ENCODE measurements around the gene KCNH4. TPM values are rescaled to one million over a fixed set of nuclear protein-coding genes. Genes with fewer than 3 reads are reported as not detected.

KCNH4 gene
- total RNA-seq, 1 donor = 0.09 TPM

DNA sequence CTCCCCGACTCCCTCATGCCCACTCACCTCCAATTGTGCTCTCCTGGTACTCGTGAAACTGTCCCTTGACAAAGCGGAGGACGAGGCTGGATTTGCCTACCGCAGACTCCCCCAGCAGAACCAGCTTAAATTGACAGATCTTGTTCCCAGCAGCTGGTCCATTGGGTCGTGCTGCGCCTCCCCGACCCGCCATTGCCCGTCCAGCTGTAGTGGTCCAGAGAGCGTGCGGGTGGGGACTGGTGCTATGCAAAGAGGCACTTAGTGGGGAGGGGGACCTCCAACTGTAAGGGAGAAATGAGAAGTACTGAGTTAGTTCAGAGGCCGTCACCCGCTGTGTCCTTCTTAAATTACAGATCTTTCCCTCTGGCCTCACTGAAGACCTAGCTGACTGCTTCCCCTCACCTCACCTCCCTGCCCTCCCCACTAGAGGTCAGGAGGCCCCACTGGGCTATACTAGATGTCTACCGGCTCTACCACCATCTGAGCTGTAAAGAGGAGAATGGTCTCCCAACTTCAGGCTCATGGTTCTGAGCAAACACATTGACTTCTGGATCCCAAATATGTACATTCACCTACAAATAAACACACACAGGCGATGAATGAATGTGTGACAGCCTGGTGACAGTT lies 50.5 kb downstream of the KCNH4 start:
- DNase-seq (ENCODE audit: low read depth) = no peak
- H3K4me3 ChIP-seq (ENCODE audit: low read depth, low read length) = no peak overlapping the region
- TF ChIP-seq, protein P1, sequence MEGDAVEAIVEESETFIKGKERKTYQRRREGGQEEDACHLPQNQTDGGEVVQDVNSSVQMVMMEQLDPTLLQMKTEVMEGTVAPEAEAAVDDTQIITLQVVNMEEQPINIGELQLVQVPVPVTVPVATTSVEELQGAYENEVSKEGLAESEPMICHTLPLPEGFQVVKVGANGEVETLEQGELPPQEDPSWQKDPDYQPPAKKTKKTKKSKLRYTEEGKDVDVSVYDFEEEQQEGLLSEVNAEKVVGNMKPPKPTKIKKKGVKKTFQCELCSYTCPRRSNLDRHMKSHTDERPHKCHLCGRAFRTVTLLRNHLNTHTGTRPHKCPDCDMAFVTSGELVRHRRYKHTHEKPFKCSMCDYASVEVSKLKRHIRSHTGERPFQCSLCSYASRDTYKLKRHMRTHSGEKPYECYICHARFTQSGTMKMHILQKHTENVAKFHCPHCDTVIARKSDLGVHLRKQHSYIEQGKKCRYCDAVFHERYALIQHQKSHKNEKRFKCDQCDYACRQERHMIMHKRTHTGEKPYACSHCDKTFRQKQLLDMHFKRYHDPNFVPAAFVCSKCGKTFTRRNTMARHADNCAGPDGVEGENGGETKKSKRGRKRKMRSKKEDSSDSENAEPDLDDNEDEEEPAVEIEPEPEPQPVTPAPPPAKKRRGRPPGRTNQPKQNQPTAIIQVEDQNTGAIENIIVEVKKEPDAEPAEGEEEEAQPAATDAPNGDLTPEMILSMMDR (IDR thresholded peaks at IDR 0.05; ENCODE audit: insufficient read depth, low read length) = no peak

DNA sequence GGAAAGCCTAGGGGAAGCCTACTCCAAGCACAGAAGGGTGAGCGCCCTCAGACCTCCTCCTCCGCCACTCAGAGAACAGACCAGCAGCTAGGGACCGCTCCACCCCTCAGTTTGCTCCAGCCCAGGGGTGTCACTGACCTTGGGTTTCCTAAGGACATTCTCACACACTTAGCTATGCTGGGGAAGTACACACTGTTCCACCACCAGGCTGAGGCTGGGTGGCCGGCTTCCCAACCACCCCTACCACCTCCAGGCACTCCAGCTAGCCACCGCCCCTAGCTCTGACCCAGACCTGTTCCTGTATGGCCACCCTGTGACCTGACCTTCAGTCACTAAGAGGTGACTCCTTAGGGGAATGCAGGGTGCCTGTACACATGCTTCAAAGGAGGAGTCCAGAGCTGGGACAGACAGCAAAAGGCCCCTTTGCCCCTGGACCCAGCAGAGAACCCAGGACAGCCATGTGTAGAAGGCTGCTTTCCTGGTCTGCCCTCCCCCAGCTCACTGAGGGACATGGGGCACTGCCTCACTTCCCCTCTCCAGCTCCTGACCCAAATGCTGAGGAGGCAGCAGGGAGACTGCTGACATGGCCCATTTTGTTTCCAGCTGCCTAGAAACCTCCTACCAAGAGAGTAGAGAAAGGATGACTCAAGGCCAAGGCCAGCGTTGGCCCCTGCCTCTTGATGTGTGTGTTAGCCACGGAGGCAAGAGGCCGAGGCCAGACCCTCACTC lies 51.7 kb downstream of the KCNH4 start:
- no peak overlapping the region for H3K4me3 ChIP-seq (ENCODE audit: low read depth, low read length)
- DNase-seq (ENCODE audit: low read depth) = no peak
- TF ChIP-seq, protein P1 (IDR thresholded peaks at IDR 0.05; ENCODE audit: insufficient read depth, low read length) = no peak

DNA sequence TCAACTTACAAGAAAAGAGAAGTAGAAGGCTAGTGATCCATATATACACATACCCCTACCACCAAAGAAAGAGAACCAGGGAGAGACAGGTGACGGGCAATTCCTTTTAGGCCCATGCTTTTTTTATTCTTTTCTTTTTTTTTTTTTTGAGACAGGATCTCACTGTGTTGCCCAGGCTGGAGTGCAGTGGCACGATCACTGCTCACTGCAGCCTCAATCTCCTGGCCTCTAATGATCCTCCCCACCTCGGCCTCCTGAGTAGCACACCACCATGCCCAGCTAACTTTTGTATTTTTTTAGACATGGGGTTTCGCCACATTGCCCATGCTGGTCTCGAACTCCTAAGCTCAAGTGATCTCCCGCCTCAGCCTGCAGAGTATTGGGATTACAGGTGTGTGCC lies 53.5 kb downstream of the KCNH4 start:
- H3K4me3 ChIP-seq (ENCODE audit: low read depth, low read length) = no peak overlapping the region
- TF ChIP-seq, protein P1 (IDR thresholded peaks at IDR 0.05; ENCODE audit: insufficient read depth, low read length) = no peak
- no peak for DNase-seq (ENCODE audit: low read depth)

DNA sequence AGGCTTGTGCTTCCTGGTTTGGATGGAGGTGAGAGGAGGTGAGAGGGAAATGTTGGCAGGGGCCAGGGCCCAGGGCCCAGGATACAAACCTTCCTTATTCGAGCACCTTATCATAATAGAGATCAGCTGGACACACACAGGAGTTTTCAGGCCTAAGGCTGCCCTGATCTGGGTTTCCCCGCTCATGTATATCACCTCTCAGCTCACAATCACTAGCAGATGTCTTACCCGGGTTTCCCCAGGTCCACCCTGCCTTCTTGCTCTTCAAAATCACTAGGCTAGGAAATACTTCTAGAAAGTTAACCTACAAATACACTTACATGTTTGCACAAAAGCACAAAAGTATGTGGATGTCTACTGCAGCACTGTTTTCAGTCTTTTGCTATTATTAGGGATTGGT lies 54.1 kb downstream of the KCNH4 start:
- no peak for DNase-seq (ENCODE audit: low read depth)
- TF ChIP-seq, protein P1 (IDR thresholded peaks at IDR 0.05; ENCODE audit: insufficient read depth, low read length) = no peak
- H3K4me3 ChIP-seq (ENCODE audit: low read depth, low read length) = no peak overlapping the region

DNA sequence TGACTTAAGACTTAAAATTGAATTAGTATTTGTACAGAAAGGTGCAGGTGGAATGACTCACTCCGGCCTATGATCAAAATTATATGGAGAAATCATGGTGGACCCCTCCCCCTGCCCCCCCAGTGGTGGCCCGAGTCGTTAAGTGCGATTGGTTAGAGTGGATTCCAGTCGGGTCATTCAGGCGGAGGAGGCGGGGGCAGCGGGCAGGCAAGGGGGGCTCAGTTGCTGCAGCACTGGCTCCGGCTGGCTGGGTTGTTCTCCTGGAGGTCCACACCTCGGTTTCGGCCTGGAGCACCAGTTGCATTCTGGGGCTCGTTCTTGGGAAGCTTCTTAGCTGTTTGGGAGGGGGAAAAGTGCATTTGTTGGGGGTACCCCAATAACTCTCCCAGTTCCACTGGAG lies 55.4 kb downstream of the KCNH4 start:
- no peak for DNase-seq (ENCODE audit: low read depth)
- no peak overlapping the region for H3K4me3 ChIP-seq (ENCODE audit: low read depth, low read length)
- TF ChIP-seq, protein P1 (IDR thresholded peaks at IDR 0.05; ENCODE audit: insufficient read depth, low read length) = no peak

DNA sequence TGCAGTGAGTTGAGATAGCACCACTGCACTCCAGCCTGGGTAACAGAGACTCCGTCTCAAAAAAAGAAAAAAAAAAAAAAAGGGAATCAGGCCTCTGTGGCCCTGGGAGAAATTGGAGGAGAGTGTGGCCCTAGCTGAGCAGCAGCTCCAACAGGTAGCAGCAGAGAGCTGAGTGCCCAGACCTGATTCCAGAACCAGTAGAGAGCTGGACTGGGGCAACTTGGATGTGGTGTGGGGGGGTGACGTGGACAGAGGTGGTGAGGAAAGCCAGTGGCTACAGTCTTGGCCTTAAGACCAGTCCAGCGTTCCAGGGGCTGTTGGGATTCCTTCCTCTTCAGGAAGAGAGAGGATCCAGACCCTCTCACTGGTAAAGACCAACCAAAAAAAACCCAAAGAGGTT lies 56.7 kb downstream of the KCNH4 start:
- TF ChIP-seq, protein P1 (IDR thresholded peaks at IDR 0.05; ENCODE audit: insufficient read depth, low read length) = no peak
- H3K4me3 ChIP-seq (ENCODE audit: low read depth, low read length) = no peak overlapping the region
- no peak for DNase-seq (ENCODE audit: low read depth)

Data from fibroblast of the aortic adventitia (primary cell).